GM12878 (cell line): Measurements from ENCODE around the gene MARCKSL1. TPM values are rescaled to one million over a fixed set of nuclear protein-coding genes. Genes with fewer than 3 reads are reported as not detected.

Experiments used
- BCL11A ChIP-seq: IDR thresholded peaks from 2 replicates; pipeline ENCODE4 v1.6.1; 2011; ENCODE audit warnings: low read depth, low read length
- CHD1 ChIP-seq: IDR thresholded peaks from 2 replicates; pipeline ENCODE4 v1.6.1; 2012; ENCODE audit warnings: low read depth, low read length, improper control_type of control experiment
- JUND ChIP-seq: IDR thresholded peaks from 2 replicates; pipeline ENCODE4 v1.6.1; 2012; ENCODE audit warnings: low read depth, mild to moderate bottlenecking, low read length, improper control_type of control experiment, moderate library complexity
- MTA3 ChIP-seq: IDR thresholded peaks from 2 replicates; pipeline ENCODE4 v1.6.1; 2012; ENCODE audit warnings: low read length, inconsistent platforms, borderline replicate concordance
- NBN ChIP-seq: fragments of 450-650 bp; IDR thresholded peaks from 2 replicates; pipeline ENCODE4 v1.6.1; 2016
- NR2C2 ChIP-seq: IDR thresholded peaks from 2 replicates; pipeline ENCODE4 v1.6.1; 2011; ENCODE audit warnings: borderline replicate concordance, low read depth; ENCODE audit not compliant: control insufficient read depth, insufficient read length
- PML ChIP-seq: IDR thresholded peaks from 2 replicates; pipeline ENCODE4 v1.6.1; 2012; ENCODE audit warnings: low read length, inconsistent platforms
- POLR2A ChIP-seq: IDR thresholded peaks from 2 replicates; pipeline ENCODE4 v1.6.1; 2011; ENCODE audit warnings: low read depth, mild to moderate bottlenecking, low read length
- POLR2AphosphoS2 ChIP-seq: IDR thresholded peaks from 2 replicates; pipeline ENCODE4 v1.6.1; 2011; ENCODE audit warnings: low read depth, mild to moderate bottlenecking, low read length, improper control_type of control experiment, moderate library complexity
- POLR2AphosphoS5 ChIP-seq: IDR thresholded peaks from 2 replicates; pipeline ENCODE4 v1.6.1; 2011; ENCODE audit warnings: mild to moderate bottlenecking, low read length, inconsistent platforms
- SREBF2 ChIP-seq: IDR thresholded peaks from 2 replicates; pipeline ENCODE4 v1.6.1; 2012; ENCODE audit warnings: mild to moderate bottlenecking, low read length
- TCF3 ChIP-seq: IDR thresholded peaks from 2 replicates; pipeline ENCODE4 v1.6.1; 2012; ENCODE audit warnings: low read depth, mild to moderate bottlenecking, low read length, borderline replicate concordance; ENCODE audit not compliant: insufficient read depth
- ZSCAN29 ChIP-seq: fragments of 450-650 bp; IDR thresholded peaks from 2 replicates; pipeline ENCODE4 v1.6.1; 2017; ENCODE audit warnings: mild to moderate bottlenecking, moderate library complexity
- polyA plus RNA-seq, 11 experiments: library from polyadenylated mRNA; depleted of rRNA in 4 of 11; unstranded in 6 of 11; stranded (reverse) in 5 of 11; fragments of >200 nt; fragmentation: Nextera tagmentation in 4 of 11; fragmentation: Illumina TruSeq in 1 of 11; extraction: Ambion mirVana in 4 of 11; extraction: Trizol in 1 of 11; gene quantifications; 1 replicate in 1 of 11; 2 replicates in 10 of 11; pipeline versions ENCODE4 v1.2.1 to v1.2.3, GENCODE V29; 2011 to 2016; ENCODE audit warnings: inconsistent platforms in 2 of 11, missing spikeins in 2 of 11, low read depth in 1 of 11
- total RNA-seq, 4 experiments: library from RNA; depleted of rRNA in 3 of 4; stranded (reverse); fragments of >200 nt in 3 of 4; fragmentation: Illumina TruSeq in 1 of 4; extraction: Trizol in 1 of 4; gene quantifications; 2 replicates each; pipeline versions ENCODE4 v1.2.1 to v1.2.3, GENCODE V29; 2013 to 2021
- TF ChIP-seq, protein P1 (sequence below), 3 experiments: IDR thresholded peaks in 2 of 3; conservative IDR thresholded peaks in 1 of 3; 2 replicates each; pipeline ENCODE4 v1.5.1; 2011; ENCODE audit warnings: low read depth in 3 of 3, low read length in 3 of 3, mild to moderate bottlenecking in 3 of 3, control low read depth in 2 of 3, moderate library complexity in 2 of 3, inconsistent platforms in 1 of 3, mixed read lengths in 1 of 3; ENCODE audit not compliant: control insufficient read depth in 2 of 3, insufficient read depth in 1 of 3; ENCODE audit errors: extremely low read depth in 1 of 3
- TF ChIP-seq, protein P2 (sequence below): fragments of 450-650 bp; IDR thresholded peaks from 2 replicates; pipeline ENCODE4 v1.6.1; 2017; ENCODE audit warnings: mild to moderate bottlenecking, moderate library complexity
- TF ChIP-seq, protein P3 (sequence below): IDR thresholded peaks from 2 replicates; pipeline ENCODE4 v1.6.1; 2011; ENCODE audit warnings: borderline replicate concordance, low read depth, mild to moderate bottlenecking, moderate library complexity, mixed read lengths, low read length; ENCODE audit not compliant: insufficient read depth; ENCODE audit errors: extremely low read length
- TF ChIP-seq, protein P4 (sequence below): IDR thresholded peaks from 2 replicates; pipeline ENCODE4 v1.6.1; 2012; ENCODE audit warnings: low read length, inconsistent platforms

MARCKSL1 gene
- total and polyA plus RNA-seq, 10 of the 15 experiments (the other 5 are each of a cell fraction or from before 2014, with no cell fraction given): 14.5 to 225 (median 158) TPM

DNA sequence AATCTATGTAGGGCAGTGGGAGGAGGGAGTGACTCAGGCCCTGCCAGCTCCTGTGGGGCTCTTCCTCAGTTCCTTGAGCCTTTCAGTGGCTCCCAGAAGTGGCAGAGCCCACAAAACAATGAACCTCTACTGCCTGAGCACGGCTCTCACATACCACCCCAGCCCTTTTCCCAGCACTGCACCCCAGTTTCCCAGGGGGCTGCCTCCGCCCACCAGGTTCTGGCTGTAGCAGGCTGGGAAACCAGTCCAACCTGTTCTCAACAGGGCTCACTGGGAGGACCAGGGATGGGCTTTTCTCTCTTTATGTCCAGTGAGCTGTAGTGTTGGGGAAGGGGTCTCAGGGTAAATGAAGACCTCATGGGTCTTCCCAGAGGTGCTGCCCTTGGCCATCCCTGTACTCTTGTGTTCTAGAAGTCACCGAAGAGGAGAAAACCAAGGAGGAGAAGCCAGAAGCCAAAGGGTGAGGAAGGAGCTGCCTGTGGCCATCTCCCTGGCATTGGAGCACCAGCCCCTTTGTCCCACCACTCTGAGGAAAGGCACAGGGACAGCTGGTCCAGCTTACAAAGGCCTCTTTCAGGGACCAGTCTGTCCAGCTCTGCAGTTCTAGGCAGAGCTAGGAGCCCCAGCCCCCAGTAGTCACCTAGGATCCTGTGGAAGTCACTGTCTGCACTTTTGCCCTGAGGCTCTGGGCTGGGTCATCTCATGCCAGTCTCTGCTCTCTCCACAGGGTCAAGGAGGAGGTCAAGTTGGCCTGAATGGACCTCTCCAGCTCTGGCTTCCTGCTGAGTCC lies 3.5 kb downstream of the MARCKSL1 start (continued):
- TF ChIP-seq NR2C2 (no peak), BCL11A (no peak), NBN (no peak), SREBF2 (no peak), POLR2AphosphoS5 (peak; percentile 81), CHD1 (no peak), TCF3 (no peak), ZSCAN29 (no peak), MTA3 (0 out of 2 replicates have a peak, but pooled peaks have one; percentile 6), POLR2A (peak; percentile 67), JUND (no peak), PML (peak; percentile 43), POLR2AphosphoS2 (peak; percentile 84)
- TF ChIP-seq, protein P1, sequence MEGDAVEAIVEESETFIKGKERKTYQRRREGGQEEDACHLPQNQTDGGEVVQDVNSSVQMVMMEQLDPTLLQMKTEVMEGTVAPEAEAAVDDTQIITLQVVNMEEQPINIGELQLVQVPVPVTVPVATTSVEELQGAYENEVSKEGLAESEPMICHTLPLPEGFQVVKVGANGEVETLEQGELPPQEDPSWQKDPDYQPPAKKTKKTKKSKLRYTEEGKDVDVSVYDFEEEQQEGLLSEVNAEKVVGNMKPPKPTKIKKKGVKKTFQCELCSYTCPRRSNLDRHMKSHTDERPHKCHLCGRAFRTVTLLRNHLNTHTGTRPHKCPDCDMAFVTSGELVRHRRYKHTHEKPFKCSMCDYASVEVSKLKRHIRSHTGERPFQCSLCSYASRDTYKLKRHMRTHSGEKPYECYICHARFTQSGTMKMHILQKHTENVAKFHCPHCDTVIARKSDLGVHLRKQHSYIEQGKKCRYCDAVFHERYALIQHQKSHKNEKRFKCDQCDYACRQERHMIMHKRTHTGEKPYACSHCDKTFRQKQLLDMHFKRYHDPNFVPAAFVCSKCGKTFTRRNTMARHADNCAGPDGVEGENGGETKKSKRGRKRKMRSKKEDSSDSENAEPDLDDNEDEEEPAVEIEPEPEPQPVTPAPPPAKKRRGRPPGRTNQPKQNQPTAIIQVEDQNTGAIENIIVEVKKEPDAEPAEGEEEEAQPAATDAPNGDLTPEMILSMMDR (IDR thresholded peaks at IDR 0.05 in 2 of 3, conservative IDR thresholded peaks at IDR 0.05 in 1 of 3; ENCODE audit: control insufficient read depth in 2 of 3, extremely low read depth in 1 of 3, insufficient read depth in 1 of 3, low read depth in 3 of 3, low read length in 3 of 3): no peak
- TF ChIP-seq, protein P2, sequence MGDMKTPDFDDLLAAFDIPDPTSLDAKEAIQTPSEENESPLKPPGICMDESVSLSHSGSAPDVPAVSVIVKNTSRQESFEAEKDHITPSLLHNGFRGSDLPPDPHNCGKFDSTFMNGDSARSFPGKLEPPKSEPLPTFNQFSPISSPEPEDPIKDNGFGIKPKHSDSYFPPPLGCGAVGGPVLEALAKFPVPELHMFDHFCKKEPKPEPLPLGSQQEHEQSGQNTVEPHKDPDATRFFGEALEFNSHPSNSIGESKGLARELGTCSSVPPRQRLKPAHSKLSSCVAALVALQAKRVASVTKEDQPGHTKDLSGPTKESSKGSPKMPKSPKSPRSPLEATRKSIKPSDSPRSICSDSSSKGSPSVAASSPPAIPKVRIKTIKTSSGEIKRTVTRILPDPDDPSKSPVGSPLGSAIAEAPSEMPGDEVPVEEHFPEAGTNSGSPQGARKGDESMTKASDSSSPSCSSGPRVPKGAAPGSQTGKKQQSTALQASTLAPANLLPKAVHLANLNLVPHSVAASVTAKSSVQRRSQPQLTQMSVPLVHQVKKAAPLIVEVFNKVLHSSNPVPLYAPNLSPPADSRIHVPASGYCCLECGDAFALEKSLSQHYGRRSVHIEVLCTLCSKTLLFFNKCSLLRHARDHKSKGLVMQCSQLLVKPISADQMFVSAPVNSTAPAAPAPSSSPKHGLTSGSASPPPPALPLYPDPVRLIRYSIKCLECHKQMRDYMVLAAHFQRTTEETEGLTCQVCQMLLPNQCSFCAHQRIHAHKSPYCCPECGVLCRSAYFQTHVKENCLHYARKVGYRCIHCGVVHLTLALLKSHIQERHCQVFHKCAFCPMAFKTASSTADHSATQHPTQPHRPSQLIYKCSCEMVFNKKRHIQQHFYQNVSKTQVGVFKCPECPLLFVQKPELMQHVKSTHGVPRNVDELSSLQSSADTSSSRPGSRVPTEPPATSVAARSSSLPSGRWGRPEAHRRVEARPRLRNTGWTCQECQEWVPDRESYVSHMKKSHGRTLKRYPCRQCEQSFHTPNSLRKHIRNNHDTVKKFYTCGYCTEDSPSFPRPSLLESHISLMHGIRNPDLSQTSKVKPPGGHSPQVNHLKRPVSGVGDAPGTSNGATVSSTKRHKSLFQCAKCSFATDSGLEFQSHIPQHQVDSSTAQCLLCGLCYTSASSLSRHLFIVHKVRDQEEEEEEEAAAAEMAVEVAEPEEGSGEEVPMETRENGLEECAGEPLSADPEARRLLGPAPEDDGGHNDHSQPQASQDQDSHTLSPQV: no peak
- TF ChIP-seq, protein P3, sequence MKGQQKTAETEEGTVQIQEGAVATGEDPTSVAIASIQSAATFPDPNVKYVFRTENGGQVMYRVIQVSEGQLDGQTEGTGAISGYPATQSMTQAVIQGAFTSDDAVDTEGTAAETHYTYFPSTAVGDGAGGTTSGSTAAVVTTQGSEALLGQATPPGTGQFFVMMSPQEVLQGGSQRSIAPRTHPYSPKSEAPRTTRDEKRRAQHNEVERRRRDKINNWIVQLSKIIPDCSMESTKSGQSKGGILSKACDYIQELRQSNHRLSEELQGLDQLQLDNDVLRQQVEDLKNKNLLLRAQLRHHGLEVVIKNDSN: no peak
- TF ChIP-seq, protein P4, sequence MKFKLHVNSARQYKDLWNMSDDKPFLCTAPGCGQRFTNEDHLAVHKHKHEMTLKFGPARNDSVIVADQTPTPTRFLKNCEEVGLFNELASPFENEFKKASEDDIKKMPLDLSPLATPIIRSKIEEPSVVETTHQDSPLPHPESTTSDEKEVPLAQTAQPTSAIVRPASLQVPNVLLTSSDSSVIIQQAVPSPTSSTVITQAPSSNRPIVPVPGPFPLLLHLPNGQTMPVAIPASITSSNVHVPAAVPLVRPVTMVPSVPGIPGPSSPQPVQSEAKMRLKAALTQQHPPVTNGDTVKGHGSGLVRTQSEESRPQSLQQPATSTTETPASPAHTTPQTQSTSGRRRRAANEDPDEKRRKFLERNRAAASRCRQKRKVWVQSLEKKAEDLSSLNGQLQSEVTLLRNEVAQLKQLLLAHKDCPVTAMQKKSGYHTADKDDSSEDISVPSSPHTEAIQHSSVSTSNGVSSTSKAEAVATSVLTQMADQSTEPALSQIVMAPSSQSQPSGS: no peak
